GM10248 (cell line): ENCODE results near the gene STX1B.

Experiments
- CTCF ChIA-PET: fragments of 300-600 bp; sonication (Branson Sonifier 250); formaldehyde crosslinking; extraction: SDS; loops from one replicate; lab custom pipeline; 2021; ENCODE audit warnings: antibody characterized with exemption; lab: Yijun Ruan, JAX
- POLR2A ChIA-PET: fragments of 350-650 bp; sonication (Branson Sonifier 250); formaldehyde crosslinking; extraction: SDS; loops from one replicate; lab custom pipeline; 2020; ENCODE audit warnings: antibody characterized with exemption; lab: Yijun Ruan, JAX
- DNase-seq: peaks from one replicate; pipeline ENCODE4 v3.0.0; 2012; ENCODE audit errors: extremely low spot score
- TF ChIP-seq, protein P1 (sequence below): IDR thresholded peaks from 2 replicates; pipeline ENCODE4 v1.5.1; 2012; ENCODE audit warnings: mild to moderate bottlenecking, low read depth; ENCODE audit errors: extremely low read depth, missing control alignments, control extremely low read depth

The STX1B gene

DNA sequence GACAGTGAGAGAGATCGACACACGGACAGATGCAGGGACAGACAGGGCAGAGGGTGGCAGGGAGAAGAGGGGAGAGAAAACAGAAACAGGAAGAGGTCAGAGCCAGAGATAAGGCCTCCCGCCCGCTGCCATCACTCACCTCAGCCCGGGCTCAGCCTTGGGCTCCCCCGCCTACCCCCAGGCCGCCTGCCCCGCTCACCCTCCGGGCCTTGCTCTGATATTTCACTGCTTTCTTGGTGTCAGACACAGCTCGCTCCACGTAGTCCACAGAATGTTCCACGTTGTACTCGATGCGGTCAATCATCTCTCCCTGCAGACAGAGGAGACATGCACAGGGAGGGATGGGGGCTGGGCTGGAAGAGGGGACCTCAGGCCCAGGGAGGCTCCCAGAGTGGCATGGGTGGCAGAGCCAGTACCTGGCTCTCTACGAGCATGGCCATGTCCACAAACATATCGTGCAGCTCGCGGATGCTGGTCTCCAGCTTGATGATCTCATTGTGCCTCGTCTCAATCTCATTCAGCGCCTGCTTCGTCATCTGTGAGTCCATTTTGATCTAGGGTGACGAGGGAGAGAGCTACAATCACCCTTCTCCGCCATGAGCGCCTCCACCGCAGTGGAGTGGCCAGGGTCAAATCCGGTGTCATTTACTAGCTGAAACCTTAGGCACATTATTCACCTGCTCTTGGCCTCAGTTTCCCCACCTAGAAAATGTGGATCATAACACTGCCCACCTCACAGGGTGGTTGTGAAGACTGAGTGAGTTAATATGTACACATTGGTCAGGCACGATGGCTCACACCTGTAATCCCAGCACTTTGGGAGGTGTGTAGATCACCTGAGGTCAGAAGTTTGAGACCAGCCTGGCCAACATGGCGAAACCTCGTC, 17.3 kb downstream of the STX1B start:
- ChIA-PET CTCF (interaction anchor here (1.1 to 3.9 kb wide), 4 partner anchors 8 to 875 kb away, joined by 3 to 25 read pairs (median 4); partner anchors contain the start of gene HSD3B7), POLR2A (no interaction called here)
- TF ChIP-seq, protein P1, sequence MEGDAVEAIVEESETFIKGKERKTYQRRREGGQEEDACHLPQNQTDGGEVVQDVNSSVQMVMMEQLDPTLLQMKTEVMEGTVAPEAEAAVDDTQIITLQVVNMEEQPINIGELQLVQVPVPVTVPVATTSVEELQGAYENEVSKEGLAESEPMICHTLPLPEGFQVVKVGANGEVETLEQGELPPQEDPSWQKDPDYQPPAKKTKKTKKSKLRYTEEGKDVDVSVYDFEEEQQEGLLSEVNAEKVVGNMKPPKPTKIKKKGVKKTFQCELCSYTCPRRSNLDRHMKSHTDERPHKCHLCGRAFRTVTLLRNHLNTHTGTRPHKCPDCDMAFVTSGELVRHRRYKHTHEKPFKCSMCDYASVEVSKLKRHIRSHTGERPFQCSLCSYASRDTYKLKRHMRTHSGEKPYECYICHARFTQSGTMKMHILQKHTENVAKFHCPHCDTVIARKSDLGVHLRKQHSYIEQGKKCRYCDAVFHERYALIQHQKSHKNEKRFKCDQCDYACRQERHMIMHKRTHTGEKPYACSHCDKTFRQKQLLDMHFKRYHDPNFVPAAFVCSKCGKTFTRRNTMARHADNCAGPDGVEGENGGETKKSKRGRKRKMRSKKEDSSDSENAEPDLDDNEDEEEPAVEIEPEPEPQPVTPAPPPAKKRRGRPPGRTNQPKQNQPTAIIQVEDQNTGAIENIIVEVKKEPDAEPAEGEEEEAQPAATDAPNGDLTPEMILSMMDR, result no peak
- no peak for DNase-seq

DNA sequence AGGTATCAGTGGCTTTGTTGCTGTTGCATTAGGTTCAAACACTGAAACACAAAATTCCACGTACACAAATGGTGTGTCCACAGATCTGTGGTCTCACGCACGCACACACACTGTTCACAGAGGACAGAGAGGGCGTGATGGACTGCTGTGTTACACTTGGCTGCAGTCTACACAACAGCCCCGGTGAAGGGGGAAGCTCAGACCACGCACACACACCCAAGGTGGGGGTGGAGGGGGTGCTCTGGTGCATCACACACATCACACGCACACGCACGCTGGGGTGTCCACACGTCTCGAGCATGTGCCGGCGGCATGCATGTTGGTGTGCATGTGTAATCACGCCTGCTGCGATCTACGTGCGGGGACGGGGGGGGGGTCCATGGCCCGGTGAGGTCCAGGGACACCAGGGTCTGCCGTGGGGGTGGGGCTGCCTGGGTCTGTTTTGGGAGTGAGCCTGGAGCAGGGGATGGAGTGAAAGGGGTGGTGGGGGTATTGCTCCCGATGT, 18.1 kb downstream of the STX1B start:
- TF ChIP-seq, protein P1, result no peak
- CTCF ChIA-PET, result interaction anchor here (3.9 kb wide), 1 partner anchor 7 kb away, joined by 25 read pairs; the partner anchor contains the start of gene HSD3B7
- DNase-seq, result no peak
- POLR2A ChIA-PET, result no interaction called here

DNA sequence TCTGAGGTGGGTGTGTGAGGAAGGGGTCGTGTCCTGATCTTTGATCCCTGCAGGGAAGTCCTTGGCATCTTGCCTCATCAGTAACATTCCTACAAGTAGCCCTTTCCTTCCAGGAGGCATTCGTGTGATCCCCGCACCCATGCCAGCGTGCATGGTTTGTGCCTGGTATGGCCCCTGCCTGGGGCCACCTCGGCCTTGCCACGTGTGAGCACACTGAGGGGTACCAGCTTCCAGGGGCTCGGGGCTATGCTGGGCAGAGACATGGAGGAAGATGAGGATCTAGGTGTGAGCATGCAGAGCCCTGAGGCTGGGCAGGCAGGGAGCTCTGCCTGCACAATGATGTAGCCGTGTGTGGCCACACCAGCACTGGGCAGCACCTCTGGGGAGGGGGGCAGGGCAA, 19.4 kb downstream of the STX1B start:
- DNase-seq, result no peak

DNA sequence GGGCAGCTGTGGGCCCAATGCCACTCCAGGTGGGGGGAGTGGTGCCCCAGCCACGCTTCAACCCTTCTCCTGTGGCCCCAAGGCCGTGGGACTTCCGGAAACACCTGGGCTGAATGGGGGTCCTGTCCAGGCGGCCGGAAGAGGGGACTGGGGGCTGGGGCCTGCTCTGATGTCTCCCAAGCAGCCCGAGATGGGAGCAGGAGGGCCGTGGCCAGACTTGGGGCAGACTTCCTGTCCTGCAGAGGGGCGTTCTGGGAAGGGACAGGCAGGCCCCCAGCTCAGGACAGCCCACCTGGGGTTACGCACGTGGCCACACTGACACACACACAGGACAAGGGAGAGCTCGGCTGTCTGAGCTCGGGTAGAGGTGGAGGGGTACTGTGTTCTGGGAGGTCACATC, 20.3 kb downstream of the STX1B start:
- ChIA-PET CTCF (no interaction called here), POLR2A (no interaction called here)
- TF ChIP-seq, protein P1, result no peak
- no peak for DNase-seq

More for the DNA sequence above, 19.4 kb downstream of the STX1B start:
- ChIA-PET CTCF (no interaction called here), POLR2A (interaction anchor here (0.8 kb wide), 1 partner anchor 37 kb away, joined by 3 read pairs; no protein-coding TSS in a partner anchor)
- TF ChIP-seq, protein P1, result no peak

DNA sequence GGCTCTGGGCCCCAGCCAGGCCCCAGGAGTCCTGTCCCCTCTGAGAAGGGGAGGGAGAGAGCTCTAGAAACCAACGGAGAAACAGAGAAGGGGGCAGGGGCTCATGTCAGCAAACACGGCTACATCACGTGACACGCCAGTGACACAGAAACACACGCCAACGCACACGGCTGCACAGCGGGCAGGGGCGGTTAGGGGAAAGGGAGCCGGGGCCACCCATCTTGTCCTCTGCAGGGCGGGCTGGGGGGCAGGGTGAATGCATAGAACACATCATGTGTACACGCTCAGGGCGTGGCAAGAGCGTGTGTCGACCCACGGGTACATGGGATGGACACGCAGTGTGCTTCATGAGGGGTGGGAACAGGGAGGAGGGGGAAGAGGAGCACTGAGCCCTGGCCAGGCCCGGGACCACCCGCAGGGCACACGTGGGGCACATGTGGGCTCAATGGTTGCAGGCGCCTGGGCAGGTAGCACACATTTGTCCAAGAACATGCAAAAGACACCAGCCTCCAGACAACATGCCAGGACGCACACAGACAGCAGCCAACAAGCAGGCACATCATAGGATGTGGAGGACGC, 20.9 kb downstream of the STX1B start:
- ChIA-PET POLR2A (no interaction called here), CTCF (no interaction called here)
- DNase-seq, result no peak
- TF ChIP-seq, protein P1, result no peak

DNA sequence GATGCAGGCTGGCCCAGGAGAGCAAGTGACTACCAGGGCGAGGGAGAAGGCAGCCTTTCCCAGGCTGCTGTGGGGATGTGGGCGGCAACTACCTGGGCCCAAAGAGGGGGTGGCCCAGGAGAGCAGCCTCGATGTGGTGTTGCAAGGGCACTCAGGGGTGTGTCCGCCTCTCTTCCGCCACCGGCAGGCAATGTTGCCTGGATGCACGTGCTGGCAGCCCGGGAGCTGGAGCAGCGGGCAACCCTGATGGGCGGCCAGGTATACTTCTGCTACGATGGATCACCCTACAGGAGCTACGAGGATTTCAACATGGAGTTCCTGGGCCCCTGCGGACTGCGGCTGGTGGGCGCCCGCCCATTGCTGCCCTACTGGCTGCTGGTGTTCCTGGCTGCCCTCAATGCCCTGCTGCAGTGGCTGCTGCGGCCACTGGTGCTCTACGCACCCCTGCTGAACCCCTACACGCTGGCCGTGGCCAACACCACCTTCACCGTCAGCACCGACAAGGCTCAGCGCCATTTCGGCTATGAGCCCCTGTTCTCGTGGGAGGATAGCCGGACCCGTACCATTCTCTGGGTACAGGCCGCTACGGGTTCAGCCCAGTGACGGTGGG, 22.8 kb downstream of the STX1B start:
- ChIA-PET CTCF (interaction anchor here (2.5 kb wide), 1 partner anchor 155 kb away, joined by 14 read pairs; no protein-coding TSS in a partner anchor), POLR2A (no interaction called here)
- TF ChIP-seq, protein P1, result no peak
- no peak for DNase-seq
